Stomach (tissue), 4 donors: Measurements from ENCODE around the gene CSMD2.

Source experiments
- CTCF ChIP-seq, 7 experiments: fragments of 450-650 bp in 4 of 7; fragments of 200-600 bp in 3 of 7; sonication (generic) in 3 of 7; IDR thresholded peaks; one replicate each; pipeline ENCODE4 v1.5.1; 2016 to 2019; ENCODE audit warnings: antibody characterized with exemption in 7 of 7, control low read depth in 2 of 7, mild to moderate bottlenecking in 1 of 7
- EP300 ChIP-seq: sonication (generic); formaldehyde crosslinking; IDR thresholded peaks from one replicate; pipeline ENCODE4 v1.6.1; 2017; ENCODE audit warnings: antibody characterized with exemption
- POLR2A ChIP-seq, 4 donors: fragments of 450-650 bp; IDR thresholded peaks; one replicate each; pipeline ENCODE4 v1.6.1; 2016; ENCODE audit warnings: antibody characterized with exemption in 4 of 4, control low read depth in 2 of 4, mild to moderate bottlenecking in 1 of 4, moderate library complexity in 1 of 4
- POLR2AphosphoS5 ChIP-seq, 3 donors: sonication (generic); formaldehyde crosslinking; IDR thresholded peaks; one replicate each; pipeline ENCODE4 v1.6.1; 2016; ENCODE audit warnings: antibody characterized with exemption in 3 of 3

GRCh38 chr1:33719326-33719725 is 445.7 kb downstream of the CSMD2 start:
- no peak for TF ChIP-seq CTCF (IDR thresholded peaks at IDR 0.05)
- no peak for TF ChIP-seq POLR2AphosphoS5 (IDR thresholded peaks at IDR 0.05)
- no peak for TF ChIP-seq POLR2A (IDR thresholded peaks at IDR 0.05)
- TF ChIP-seq EP300: no peak
